Ramos (cell line): ENCODE measurements around the gene WDR72.

Source experiments
- in situ Hi-C: fragments of 300-500 bp; cut with MboI; formaldehyde crosslinking; loops from one replicate; pipeline ENCODE4 v1.14.3; 2022; ENCODE audit warnings: low sequenced_read_pairs; ENCODE audit not compliant: unreplicated experiment

The WDR72 gene

GRCh38 chr15:53472883-53473282 is 286.6 kb downstream of the WDR72 start:
- in situ Hi-C loops = no loop called here

GRCh38 chr15:53472210-53472609 is 287.3 kb downstream of the WDR72 start:
- in situ Hi-C loops = no loop called here

GRCh38 chr15:53470743-53471142 is 288.7 kb downstream of the WDR72 start:
- in situ Hi-C loops = no loop called here

- in situ Hi-C loops = no loop called here
These were observed 290.0 kb downstream of the WDR72 start for GRCh38 chr15:53469422-53469821.
